ENCODE results near the gene MTF2.

DNA sequence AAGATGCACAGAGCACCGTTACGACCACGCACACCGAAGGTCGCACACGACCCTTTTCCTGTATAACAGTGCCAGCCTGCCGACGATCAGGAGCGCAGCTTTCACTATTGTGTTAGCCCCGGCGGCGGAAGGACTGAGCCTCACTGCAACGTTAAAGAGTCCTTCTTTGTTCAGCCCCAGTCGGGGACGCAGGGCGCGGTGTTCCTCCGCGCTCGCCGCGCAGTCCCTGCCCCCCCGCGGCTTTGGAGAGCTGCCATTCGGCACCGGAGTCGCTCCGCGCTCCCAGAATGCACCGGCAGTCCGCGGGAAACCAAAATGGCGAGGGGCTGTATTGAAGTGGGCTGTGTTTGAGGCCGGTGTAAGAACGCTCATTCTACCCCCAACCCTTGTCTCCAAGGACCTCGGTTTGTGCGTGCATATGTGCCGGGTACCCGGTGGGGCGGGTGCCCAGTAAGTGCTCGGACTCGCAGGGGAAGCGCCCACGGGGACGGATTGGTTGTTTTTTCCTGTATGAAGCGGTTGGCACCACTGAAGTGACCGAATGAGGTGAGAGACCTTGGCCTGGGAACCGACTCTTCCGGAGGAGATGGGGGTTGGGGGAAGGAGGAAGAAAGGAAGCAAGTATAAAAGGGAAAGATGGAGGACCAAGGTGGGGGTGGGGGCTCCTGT lies at the start of gene MTF2:
- TF ChIP-seq, protein P1, sequence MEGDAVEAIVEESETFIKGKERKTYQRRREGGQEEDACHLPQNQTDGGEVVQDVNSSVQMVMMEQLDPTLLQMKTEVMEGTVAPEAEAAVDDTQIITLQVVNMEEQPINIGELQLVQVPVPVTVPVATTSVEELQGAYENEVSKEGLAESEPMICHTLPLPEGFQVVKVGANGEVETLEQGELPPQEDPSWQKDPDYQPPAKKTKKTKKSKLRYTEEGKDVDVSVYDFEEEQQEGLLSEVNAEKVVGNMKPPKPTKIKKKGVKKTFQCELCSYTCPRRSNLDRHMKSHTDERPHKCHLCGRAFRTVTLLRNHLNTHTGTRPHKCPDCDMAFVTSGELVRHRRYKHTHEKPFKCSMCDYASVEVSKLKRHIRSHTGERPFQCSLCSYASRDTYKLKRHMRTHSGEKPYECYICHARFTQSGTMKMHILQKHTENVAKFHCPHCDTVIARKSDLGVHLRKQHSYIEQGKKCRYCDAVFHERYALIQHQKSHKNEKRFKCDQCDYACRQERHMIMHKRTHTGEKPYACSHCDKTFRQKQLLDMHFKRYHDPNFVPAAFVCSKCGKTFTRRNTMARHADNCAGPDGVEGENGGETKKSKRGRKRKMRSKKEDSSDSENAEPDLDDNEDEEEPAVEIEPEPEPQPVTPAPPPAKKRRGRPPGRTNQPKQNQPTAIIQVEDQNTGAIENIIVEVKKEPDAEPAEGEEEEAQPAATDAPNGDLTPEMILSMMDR (IDR thresholded peaks at IDR 0.05; ENCODE audit: insufficient read depth, low read length), result no peak
- TF ChIP-seq SPI1 (IDR thresholded peaks at IDR 0.05; ENCODE audit: borderline replicate concordance, low read depth), result no peak
- TF ChIP-seq POLR2AphosphoS5 (IDR thresholded peaks at IDR 0.05; ENCODE audit: low read depth), result peak; percentile 99
- TF ChIP-seq REST (IDR thresholded peaks at IDR 0.05; ENCODE audit: insufficient replicate concordance, low read depth), result peak; percentile 79
